B cell (primary cell): Measurements from ENCODE around the gene EVA1A.

ENCODE experiments used
- EZH2 ChIP-seq: IDR thresholded peaks from 2 replicates; pipeline ENCODE4 v1.6.1; 2012; ENCODE audit warnings: borderline replicate concordance, low read depth, mild to moderate bottlenecking, moderate library complexity, low read length; ENCODE audit not compliant: insufficient read depth, poor library complexity, severe bottlenecking
- TF ChIP-seq, protein P1 (sequence below): fragments of 200-600 bp; IDR thresholded peaks from one replicate; pipeline ENCODE4 v1.8.0; 2022; ENCODE audit warnings: antibody characterized with exemption, mild to moderate bottlenecking

DNA sequence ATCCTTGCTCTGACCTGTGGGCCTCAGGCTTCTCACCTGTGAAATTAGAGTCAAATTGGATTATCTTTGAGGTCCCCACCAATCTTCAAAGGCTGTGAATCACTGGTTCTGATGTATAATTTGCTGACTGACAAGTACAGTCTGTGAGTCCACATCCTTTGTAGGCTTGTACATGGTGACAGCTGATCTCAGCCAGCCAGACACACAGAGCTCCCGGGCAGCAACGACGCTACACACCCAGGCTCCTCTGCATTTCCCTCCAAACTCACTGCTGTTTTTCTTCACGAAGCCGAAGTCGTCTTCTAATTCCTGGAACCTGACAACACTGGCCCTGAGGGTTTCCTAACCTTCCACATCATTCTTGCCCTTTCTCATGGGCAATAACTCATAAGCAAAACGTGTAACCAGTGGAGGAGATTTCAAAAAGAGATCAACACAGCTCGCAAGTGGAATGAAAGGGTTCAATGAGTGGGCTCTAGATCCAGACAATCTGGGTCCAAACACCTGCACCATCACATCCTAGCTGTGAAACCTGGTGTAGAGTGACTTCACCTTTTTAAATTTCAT lies 37.9 kb upstream of the EVA1A start:
- TF ChIP-seq, protein P1, sequence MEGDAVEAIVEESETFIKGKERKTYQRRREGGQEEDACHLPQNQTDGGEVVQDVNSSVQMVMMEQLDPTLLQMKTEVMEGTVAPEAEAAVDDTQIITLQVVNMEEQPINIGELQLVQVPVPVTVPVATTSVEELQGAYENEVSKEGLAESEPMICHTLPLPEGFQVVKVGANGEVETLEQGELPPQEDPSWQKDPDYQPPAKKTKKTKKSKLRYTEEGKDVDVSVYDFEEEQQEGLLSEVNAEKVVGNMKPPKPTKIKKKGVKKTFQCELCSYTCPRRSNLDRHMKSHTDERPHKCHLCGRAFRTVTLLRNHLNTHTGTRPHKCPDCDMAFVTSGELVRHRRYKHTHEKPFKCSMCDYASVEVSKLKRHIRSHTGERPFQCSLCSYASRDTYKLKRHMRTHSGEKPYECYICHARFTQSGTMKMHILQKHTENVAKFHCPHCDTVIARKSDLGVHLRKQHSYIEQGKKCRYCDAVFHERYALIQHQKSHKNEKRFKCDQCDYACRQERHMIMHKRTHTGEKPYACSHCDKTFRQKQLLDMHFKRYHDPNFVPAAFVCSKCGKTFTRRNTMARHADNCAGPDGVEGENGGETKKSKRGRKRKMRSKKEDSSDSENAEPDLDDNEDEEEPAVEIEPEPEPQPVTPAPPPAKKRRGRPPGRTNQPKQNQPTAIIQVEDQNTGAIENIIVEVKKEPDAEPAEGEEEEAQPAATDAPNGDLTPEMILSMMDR, result no peak
- TF ChIP-seq EZH2, result no peak
